Measurements from ENCODE around the gene CD6. TPM values are rescaled to one million over a fixed set of nuclear protein-coding genes. Genes with fewer than 3 reads are reported as not detected.

Gene CD6
- total and polyA plus RNA-seq, 2 donors (not counting 3 experiments of a cell fraction or from before 2014, with no cell fraction given), result not detected

- Histone ChIP-seq H3K4me1 (ENCODE audit: control insufficient read depth, extremely low read depth, insufficient read depth, low read length) (peaks cover 10% of the 10 kb centered on the region), H3K27me3 (ENCODE audit: control insufficient read depth in 2 of 2, insufficient read depth in 2 of 2, low read length in 2 of 2) (no peaks in the 10 kb centered on the region), H3K27ac (ENCODE audit: insufficient read depth, low read depth, low read length) (no peak overlapping the region), H3K36me3 (ENCODE audit: control insufficient read depth in 2 of 2, extremely low read depth in 1 of 2, insufficient read depth in 2 of 2, low read length in 2 of 2) (peaks cover 3 to 34% of the 10 kb centered on the region in 2 experiments), H4K20me1 (replicated peaks; ENCODE audit: control insufficient read depth, extremely low read depth, insufficient read depth, low read length) (no peaks in the 10 kb centered on the region), H3K9ac (replicated peaks; ENCODE audit: extremely low read depth, insufficient read depth, low read length) (no peak overlapping the region), H2AFZ (ENCODE audit: low read depth, low read length) (no peak overlapping the region), H3K4me2 (ENCODE audit: insufficient read depth, low read length) (no peak overlapping the region), H3K4me3 (replicated peaks in 1 of 3; ENCODE audit: insufficient read depth in 1 of 3, low read depth in 1 of 3, low read length in 3 of 3) (no peak overlapping the region), H3K79me2 (ENCODE audit: control insufficient read depth, insufficient read depth, low read length) (no peaks in the 10 kb centered on the region), H3K9me3 (replicated peaks; ENCODE audit: control insufficient read depth, insufficient read depth, low read length) (no peaks in the 10 kb centered on the region), H3K9me1 (replicated peaks; ENCODE audit: control insufficient read depth, extremely low read depth, insufficient read depth, low read length) (no peaks in the 10 kb centered on the region)
- no TSS peak for BruUV-seq (replicated peaks)
- no peak for FAIRE-seq
- ChIA-PET POLR2A (no interaction called here), CTCF (interaction anchor here (0.9 to 1.0 kb wide), 2 partner anchors 13 to 40 kb away, joined by 3 to 4 read pairs; no protein-coding TSS in a partner anchor)
- DNase-seq (ENCODE audit: low read depth, low spot score), result no peak
- no peak for TF ChIP-seq EZH2 (IDR thresholded peaks at IDR 0.05; ENCODE audit: borderline replicate concordance, low read depth, low read length, severe bottlenecking)
- no peak for TF ChIP-seq JUN (IDR thresholded peaks at IDR 0.05; ENCODE audit: borderline replicate concordance, insufficient read depth, insufficient read length, low read depth)
- no peak for TF ChIP-seq POLR2AphosphoS5 (IDR thresholded peaks at IDR 0.05; ENCODE audit: insufficient read depth, low read depth, low read length)
- no peak for TF ChIP-seq CTCF (IDR thresholded peaks at IDR 0.05; ENCODE audit: extremely low read depth in 1 of 2, insufficient read depth in 1 of 2, low read depth in 1 of 2, low read length in 2 of 2)
- no peak for TF ChIP-seq MYC (IDR thresholded peaks at IDR 0.05; ENCODE audit: low read depth, low read length)
- no peak for TF ChIP-seq MAX (IDR thresholded peaks at IDR 0.05; ENCODE audit: insufficient read depth, insufficient read length)
- no peak for TF ChIP-seq FOS (IDR thresholded peaks at IDR 0.05; ENCODE audit: borderline replicate concordance, insufficient read depth, low read length)
- TF ChIP-seq GATA2 (IDR thresholded peaks at IDR 0.05; ENCODE audit: insufficient read depth, insufficient read length, low read depth, low read length), result no peak
- no peak for TF ChIP-seq POLR2A (IDR thresholded peaks at IDR 0.05; ENCODE audit: low read depth, low read length)
- dilution Hi-C loops (cut with MboI; ENCODE audit: extremely low pct_ligation_motif_present, low sequenced_read_pairs), result no loop called here
- intact Hi-C loops (cut with micrococcal nuclease), result no loop called here
Observed at GRCh38 chr11:60927600-60927999, 43.9 kb upstream of the CD6 start.
